ENCODE results near the gene AGAP1. TPM values are rescaled to one million over a fixed set of nuclear protein-coding genes. Genes with fewer than 3 reads are reported as not detected.

The AGAP1 gene
- total RNA-seq, 2 experiments from 2014 or later = not detected

DNA sequence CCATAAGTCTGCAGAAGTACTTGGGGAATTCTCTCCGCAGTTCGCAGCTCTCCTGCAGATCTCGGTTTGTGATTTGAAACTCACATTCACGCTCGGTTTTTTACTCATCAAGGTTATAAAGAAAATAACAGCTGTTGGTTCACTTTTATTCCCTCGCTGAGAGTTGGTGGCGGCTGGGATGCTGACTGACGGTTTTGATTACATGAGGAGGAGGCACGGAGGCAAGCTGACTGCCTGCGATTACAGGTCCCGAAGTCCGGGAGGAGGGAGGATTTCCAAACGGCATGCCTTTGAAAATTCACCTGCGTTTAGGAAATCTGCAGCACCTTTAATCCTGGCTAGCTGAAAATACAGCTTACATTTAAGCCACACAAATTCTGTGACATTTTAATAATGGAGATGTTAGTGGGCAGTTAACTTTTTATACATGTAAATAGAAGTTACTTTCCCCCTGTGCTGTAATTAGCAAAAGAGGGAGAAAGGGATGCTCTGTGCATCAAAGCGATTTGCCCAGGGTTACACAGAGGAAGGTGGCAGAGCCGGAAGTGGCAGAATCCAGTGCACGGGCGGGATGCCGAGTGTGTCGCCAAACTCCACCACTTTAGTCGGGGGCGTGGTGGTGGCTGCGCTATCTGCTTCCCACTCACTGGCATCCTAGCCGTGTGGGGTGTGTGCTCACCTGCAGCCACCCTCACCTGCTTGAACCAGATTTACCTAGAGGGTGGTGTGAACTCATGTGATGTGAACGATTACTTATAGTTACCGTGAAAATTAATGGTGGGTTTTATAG, 14.7 kb downstream of the AGAP1 start:
- Histone ChIP-seq H3K4me3 (ENCODE audit: low read depth, low read length, poor library complexity, severe bottlenecking) (no peak overlapping the region), H3K27ac (ENCODE audit: low read depth, low read length, poor library complexity, severe bottlenecking) (no peak overlapping the region), H3K79me2 (ENCODE audit: insufficient read depth, low read depth, low read length) (no peaks in the 10 kb centered on the region), H3K9me3 (ENCODE audit: low read length) (no peaks in the 10 kb centered on the region), H3K4me2 (ENCODE audit: low read length) (no peak overlapping the region), H3K9me2 (ENCODE audit: insufficient read depth, low read length) (no peaks in the 10 kb centered on the region), H3K36me3 (ENCODE audit: insufficient read depth, low read length) (no peaks in the 10 kb centered on the region), H3K4me1 (ENCODE audit: insufficient read depth, low read length, poor library complexity, severe bottlenecking) (no peaks in the 10 kb centered on the region), H2AFZ (ENCODE audit: low read length) (no peak overlapping the region), H4K20me1 (ENCODE audit: insufficient read depth, low read length) (no peaks in the 10 kb centered on the region)
- no TSS peak for BruUV-seq (replicated peaks)
- no peak for TF ChIP-seq EZH2phosphoT487 (IDR thresholded peaks at IDR 0.05; ENCODE audit: borderline replicate concordance, low read depth, low read length)
- TF ChIP-seq, protein P1, sequence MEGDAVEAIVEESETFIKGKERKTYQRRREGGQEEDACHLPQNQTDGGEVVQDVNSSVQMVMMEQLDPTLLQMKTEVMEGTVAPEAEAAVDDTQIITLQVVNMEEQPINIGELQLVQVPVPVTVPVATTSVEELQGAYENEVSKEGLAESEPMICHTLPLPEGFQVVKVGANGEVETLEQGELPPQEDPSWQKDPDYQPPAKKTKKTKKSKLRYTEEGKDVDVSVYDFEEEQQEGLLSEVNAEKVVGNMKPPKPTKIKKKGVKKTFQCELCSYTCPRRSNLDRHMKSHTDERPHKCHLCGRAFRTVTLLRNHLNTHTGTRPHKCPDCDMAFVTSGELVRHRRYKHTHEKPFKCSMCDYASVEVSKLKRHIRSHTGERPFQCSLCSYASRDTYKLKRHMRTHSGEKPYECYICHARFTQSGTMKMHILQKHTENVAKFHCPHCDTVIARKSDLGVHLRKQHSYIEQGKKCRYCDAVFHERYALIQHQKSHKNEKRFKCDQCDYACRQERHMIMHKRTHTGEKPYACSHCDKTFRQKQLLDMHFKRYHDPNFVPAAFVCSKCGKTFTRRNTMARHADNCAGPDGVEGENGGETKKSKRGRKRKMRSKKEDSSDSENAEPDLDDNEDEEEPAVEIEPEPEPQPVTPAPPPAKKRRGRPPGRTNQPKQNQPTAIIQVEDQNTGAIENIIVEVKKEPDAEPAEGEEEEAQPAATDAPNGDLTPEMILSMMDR (conservative IDR thresholded peaks at IDR 0.05; ENCODE audit: low read length) = no peak
- intact Hi-C loops (cut with micrococcal nuclease; ENCODE audit: unreplicated experiment) = no loop called here
- ChIA-PET CTCF (ENCODE audit: unreplicated experiment) (interaction anchor here (0.6 kb wide), 1 partner anchor 21 kb away, joined by 4 read pairs; no protein-coding TSS in a partner anchor), POLR2A (no interaction called here)
- no peak for DNase-seq (ENCODE audit: low spot score)

DNA sequence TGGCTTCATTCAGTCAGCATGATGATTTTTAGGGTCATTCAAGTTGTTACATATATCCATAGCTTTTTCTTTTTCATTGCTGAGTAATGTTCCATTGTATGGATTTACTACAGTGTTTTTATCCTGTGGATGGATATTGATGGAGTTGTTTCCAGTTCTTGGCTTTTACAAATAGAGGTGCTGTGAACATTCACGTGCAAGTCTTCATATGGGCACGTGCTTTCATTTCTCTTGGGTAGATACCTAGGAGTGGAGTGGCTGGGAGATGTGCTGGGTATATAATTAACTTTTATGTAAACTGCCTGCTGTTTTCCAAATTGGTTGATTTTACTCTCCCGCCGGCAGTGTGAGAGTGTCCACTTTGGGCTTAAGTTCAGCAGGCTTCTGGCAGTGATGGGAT, 16.5 kb downstream of the AGAP1 start:
- ChIA-PET POLR2A (no interaction called here), CTCF (ENCODE audit: unreplicated experiment) (no interaction called here)
- Histone ChIP-seq H3K4me1 (ENCODE audit: insufficient read depth, low read length, poor library complexity, severe bottlenecking) (no peaks in the 10 kb centered on the region), H3K4me2 (ENCODE audit: low read length) (no peak overlapping the region), H4K20me1 (ENCODE audit: insufficient read depth, low read length) (no peaks in the 10 kb centered on the region), H3K4me3 (ENCODE audit: low read depth, low read length, poor library complexity, severe bottlenecking) (no peak overlapping the region), H3K36me3 (ENCODE audit: insufficient read depth, low read length) (no peaks in the 10 kb centered on the region), H3K79me2 (ENCODE audit: insufficient read depth, low read depth, low read length) (no peaks in the 10 kb centered on the region), H2AFZ (ENCODE audit: low read length) (no peak overlapping the region), H3K9me3 (ENCODE audit: low read length) (no peaks in the 10 kb centered on the region), H3K27ac (ENCODE audit: low read depth, low read length, poor library complexity, severe bottlenecking) (no peak overlapping the region), H3K9me2 (ENCODE audit: insufficient read depth, low read length) (no peaks in the 10 kb centered on the region)
- intact Hi-C loops (cut with micrococcal nuclease; ENCODE audit: unreplicated experiment) = no loop called here
- TF ChIP-seq, protein P1 (conservative IDR thresholded peaks at IDR 0.05; ENCODE audit: low read length) = no peak
- no peak for TF ChIP-seq EZH2phosphoT487 (IDR thresholded peaks at IDR 0.05; ENCODE audit: borderline replicate concordance, low read depth, low read length)
- BruUV-seq (replicated peaks) = no TSS peak
- no peak for DNase-seq (ENCODE audit: low spot score)

DNA sequence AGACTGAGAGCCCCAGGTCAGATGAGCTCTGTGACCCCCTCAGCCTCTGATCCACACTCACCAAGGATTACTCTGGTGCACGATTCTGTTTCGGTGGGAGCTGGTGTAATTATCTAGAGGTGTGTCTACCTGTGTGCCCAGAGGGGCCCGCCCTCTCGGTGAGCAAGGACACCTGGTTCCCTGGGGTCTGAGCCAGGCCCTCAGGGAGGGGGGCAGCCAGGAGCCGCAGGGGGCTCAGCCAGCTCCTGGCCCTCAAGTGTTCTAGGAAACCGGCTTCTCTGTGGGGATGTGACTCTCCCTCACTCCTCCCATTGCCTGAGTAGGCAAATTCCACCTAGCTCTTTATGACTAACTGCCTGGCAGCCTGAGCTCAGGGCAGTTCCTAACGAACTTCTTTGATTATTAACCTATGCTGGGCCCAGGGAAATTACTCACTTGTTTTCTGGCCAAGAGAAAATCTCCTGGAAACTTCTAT, 17.4 kb downstream of the AGAP1 start:
- TF ChIP-seq, protein P1 (conservative IDR thresholded peaks at IDR 0.05; ENCODE audit: low read length) = no peak
- TF ChIP-seq EZH2phosphoT487 (IDR thresholded peaks at IDR 0.05; ENCODE audit: borderline replicate concordance, low read depth, low read length) = no peak
- no peaks in the 10 kb centered on the region for H3K9me3 ChIP-seq (ENCODE audit: low read length)
- no peaks in the 10 kb centered on the region for H3K36me3 ChIP-seq (ENCODE audit: insufficient read depth, low read length)
- H3K4me2 ChIP-seq (ENCODE audit: low read length) = no peak overlapping the region
- no peak for DNase-seq (ENCODE audit: low spot score)
- ChIA-PET CTCF (ENCODE audit: unreplicated experiment) (no interaction called here), POLR2A (no interaction called here)
- H4K20me1 ChIP-seq (ENCODE audit: insufficient read depth, low read length) = no peaks in the 10 kb centered on the region
- H2AFZ ChIP-seq (ENCODE audit: low read length) = no peak overlapping the region
- H3K9me2 ChIP-seq (ENCODE audit: insufficient read depth, low read length) = no peaks in the 10 kb centered on the region
- BruUV-seq (replicated peaks) = no TSS peak
- H3K4me1 ChIP-seq (ENCODE audit: insufficient read depth, low read length, poor library complexity, severe bottlenecking) = no peaks in the 10 kb centered on the region
- H3K79me2 ChIP-seq (ENCODE audit: insufficient read depth, low read depth, low read length) = no peaks in the 10 kb centered on the region
- intact Hi-C loops (cut with micrococcal nuclease; ENCODE audit: unreplicated experiment) = no loop called here
- H3K4me3 ChIP-seq (ENCODE audit: low read depth, low read length, poor library complexity, severe bottlenecking) = no peak overlapping the region
- H3K27ac ChIP-seq (ENCODE audit: low read depth, low read length, poor library complexity, severe bottlenecking) = no peak overlapping the region

All from OCI-LY7 (cell line).